ENCODE results near the gene OTOP2. TPM values are rescaled to one million over a fixed set of nuclear protein-coding genes. Genes with fewer than 3 reads are reported as not detected.

The OTOP2 gene
- total RNA-seq, 1 donor from 2014 or later: not detected

GRCh38 chr17:74949455-74950115 is 25.5 kb downstream of the OTOP2 start:
- Mint-ChIP-seq H3K4me1 (no peaks in the 10 kb centered on the region), H3K27ac (ENCODE audit: unreplicated experiment) (no peak overlapping the region), H3K36me3 (ENCODE audit: low read depth) (no peaks in the 10 kb centered on the region), H3K27me3 (ENCODE audit: low read depth) (peaks cover 27% of the 10 kb centered on the region), H3K9me3 (no peaks in the 10 kb centered on the region), H3K4me3 (no peak overlapping the region)
- TF ChIP-seq CTCF (conservative IDR thresholded peaks at IDR 0.05): no peak
- DNase-seq (ENCODE audit: low read depth, low spot score): no peak

- Mint-ChIP-seq H3K4me1 (no peaks in the 10 kb centered on the region), H3K9me3 (no peaks in the 10 kb centered on the region), H3K36me3 (ENCODE audit: low read depth) (no peaks in the 10 kb centered on the region), H3K4me3 (no peak overlapping the region), H3K27ac (ENCODE audit: unreplicated experiment) (no peak overlapping the region), H3K27me3 (ENCODE audit: low read depth) (peaks cover 21% of the 10 kb centered on the region)
- TF ChIP-seq CTCF (conservative IDR thresholded peaks at IDR 0.05): no peak
- no peak for DNase-seq (ENCODE audit: low read depth, low spot score)
These were observed 26.1 kb downstream of the OTOP2 start for GRCh38 chr17:74950207-74950606.

GRCh38 chr17:74951065-74951464 is 27.0 kb downstream of the OTOP2 start:
- H3K27me3 Mint-ChIP-seq (ENCODE audit: low read depth): peaks cover 12% of the 10 kb centered on the region
- no peaks in the 10 kb centered on the region for H3K4me1 Mint-ChIP-seq
- DNase-seq (ENCODE audit: low read depth, low spot score): no peak

GRCh38 chr17:74951680-74952421 is 27.8 kb downstream of the OTOP2 start:
- no peak for TF ChIP-seq CTCF (conservative IDR thresholded peaks at IDR 0.05)
- H3K9me3 Mint-ChIP-seq: no peaks in the 10 kb centered on the region
- no peak for DNase-seq (ENCODE audit: low read depth, low spot score)

More at GRCh38 chr17:74951065-74951464, 27.0 kb downstream of the OTOP2 start:
- Mint-ChIP-seq H3K27ac (ENCODE audit: unreplicated experiment) (no peak overlapping the region), H3K36me3 (ENCODE audit: low read depth) (no peaks in the 10 kb centered on the region), H3K9me3 (no peaks in the 10 kb centered on the region), H3K4me3 (no peak overlapping the region)
- no peak for TF ChIP-seq CTCF (conservative IDR thresholded peaks at IDR 0.05)

GRCh38 chr17:74952431-74953133 is 28.5 kb downstream of the OTOP2 start:
- Mint-ChIP-seq H3K27ac (ENCODE audit: unreplicated experiment) (no peak overlapping the region), H3K27me3 (ENCODE audit: low read depth) (peaks cover 9% of the 10 kb centered on the region), H3K4me3 (no peak overlapping the region), H3K9me3 (no peaks in the 10 kb centered on the region), H3K4me1 (no peaks in the 10 kb centered on the region), H3K36me3 (ENCODE audit: low read depth) (no peaks in the 10 kb centered on the region)
- no peak for DNase-seq (ENCODE audit: low read depth, low spot score)
- TF ChIP-seq CTCF (conservative IDR thresholded peaks at IDR 0.05): no peak

More at GRCh38 chr17:74951680-74952421, 27.8 kb downstream of the OTOP2 start:
- H3K4me1 Mint-ChIP-seq: no peaks in the 10 kb centered on the region
- no peak overlapping the region for H3K27ac Mint-ChIP-seq (ENCODE audit: unreplicated experiment)
- H3K4me3 Mint-ChIP-seq: no peak overlapping the region
- H3K27me3 Mint-ChIP-seq (ENCODE audit: low read depth): peaks cover 11% of the 10 kb centered on the region
- H3K36me3 Mint-ChIP-seq (ENCODE audit: low read depth): no peaks in the 10 kb centered on the region

Data from neural crest cell (in vitro differentiated cells).